NCI-H1048 (cell line): ENCODE data around the gene DGKQ.

Experiments used
- DNase-seq: peaks from one replicate; lab custom pipeline; 2025; lab: John Stamatoyannopoulos, UW

DGKQ gene

GRCh38 chr4:973431-974397 is at the start of gene DGKQ:
Gene DGKQ, minus strand, starts transcription at chr4:973569. Its CDS starts 87 bp downstream, at chr4:973482.
- DNase-seq, result peak; percentile 54

- no peak for DNase-seq
Observed at GRCh38 chr4:1022739-1023066, 49.3 kb upstream of the DGKQ start.

DNA sequence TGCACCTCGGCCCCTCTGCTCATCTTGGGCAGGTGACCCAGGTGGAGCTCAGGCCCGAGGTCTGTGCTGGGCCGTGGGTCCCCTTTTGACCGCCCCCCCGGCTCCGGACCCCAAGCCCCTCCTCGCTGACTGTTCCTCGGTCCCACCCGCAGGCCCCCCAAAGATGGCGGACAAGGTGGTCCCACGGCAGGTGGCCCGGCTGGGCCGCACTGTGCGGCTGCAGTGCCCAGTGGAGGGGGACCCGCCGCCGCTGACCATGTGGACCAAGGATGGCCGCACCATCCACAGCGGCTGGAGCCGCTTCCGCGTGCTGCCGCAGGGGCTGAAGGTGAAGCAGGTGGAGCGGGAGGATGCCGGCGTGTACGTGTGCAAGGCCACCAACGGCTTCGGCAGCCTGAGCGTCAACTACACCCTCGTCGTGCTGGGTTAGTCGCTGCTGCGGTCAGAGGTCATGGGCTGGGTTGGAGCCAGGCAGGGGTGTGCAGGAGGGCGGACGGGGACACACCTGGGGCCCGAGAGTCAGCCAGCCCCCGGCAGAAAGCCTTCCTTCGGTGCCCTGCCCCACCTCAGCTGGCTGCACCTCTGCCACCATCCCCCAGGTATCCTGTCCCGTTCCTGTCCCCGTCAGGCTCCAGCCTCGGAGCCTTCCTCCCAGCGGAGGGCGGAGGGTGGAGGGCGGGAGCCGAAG is 48.8 kb upstream of the DGKQ start:
- no peak for DNase-seq

DNA sequence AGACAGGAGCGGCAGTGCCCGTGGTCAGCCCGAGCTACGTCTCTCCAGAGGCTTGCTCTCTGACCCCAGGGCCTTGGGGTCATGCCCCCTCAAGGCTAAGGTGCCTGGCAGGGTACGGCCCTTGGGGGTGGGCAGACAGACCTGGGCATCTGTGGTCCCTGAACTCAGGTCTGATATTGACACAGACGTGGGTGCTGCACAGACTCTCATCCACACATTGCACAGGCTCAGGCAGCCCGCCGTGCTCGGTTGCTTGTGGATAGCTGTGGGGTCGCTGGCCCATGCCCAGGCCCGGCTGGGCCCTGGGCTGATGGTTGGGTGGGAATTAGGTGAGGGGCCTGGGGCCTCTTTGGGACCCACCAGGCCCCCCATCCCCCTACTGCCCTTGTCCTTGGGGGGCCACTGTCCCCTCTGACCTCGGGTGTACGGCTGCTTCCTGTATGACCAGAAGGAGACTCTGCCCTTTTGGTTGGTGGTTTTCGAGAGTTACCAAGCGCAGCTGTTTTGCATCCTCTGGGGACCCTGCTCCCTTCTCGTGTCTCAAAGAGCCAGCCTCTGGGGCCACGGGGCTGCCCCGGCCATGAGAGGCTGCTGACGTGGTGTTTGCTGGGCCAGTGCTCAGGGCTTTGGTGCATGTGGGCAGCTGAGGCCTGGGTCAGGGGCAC is 48.1 kb upstream of the DGKQ start:
- DNase-seq, result no peak

GRCh38 chr4:1019729-1020470 is 46.5 kb upstream of the DGKQ start:
- DNase-seq, result no peak

GRCh38 chr4:1019320-1019719 is 46.0 kb upstream of the DGKQ start:
- no peak for DNase-seq

DNA sequence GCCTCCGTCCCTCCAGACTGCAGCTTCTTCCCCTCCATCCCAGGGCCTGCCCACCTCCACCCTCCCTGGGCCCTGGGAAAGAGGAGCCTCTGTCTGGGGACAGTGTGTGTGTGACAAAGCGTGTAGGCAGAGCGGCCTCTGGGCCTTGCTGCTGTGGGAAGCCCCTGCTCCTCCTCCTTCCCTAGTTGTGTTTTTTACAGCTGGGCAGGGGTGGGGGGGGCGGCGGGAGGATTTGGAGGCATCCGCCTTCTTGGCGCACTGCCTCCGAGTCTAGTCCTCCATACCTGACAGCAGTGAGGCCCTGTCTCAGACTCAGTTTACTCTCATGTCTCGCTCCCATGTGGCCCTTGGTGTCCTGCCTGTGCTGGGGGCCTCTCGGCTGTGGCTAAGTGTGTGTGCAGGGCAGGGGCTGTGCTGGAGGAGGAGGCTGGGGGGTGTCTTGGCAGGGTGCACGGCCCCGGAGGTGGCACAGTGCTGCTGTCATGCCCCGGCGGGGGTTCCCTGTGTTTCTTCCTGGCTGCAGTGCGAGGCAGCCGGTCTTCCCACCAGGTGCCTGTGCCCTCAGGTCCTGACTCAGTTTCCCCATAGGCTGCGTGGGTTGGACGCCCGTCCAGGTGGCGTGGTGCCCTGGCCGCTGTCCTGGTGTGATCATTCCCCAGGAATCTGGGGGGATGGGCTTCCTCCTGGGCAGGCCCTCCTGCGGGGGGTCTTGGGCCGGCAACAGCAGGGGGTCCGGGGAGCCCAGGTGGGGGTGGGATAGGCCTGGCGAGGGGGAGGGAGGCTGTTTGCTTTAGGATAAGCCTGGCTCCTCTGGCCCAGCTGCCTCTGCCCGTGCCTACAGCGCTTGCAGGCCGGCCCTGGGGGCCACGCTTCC is 45.0 kb upstream of the DGKQ start:
- no peak for DNase-seq

DNA sequence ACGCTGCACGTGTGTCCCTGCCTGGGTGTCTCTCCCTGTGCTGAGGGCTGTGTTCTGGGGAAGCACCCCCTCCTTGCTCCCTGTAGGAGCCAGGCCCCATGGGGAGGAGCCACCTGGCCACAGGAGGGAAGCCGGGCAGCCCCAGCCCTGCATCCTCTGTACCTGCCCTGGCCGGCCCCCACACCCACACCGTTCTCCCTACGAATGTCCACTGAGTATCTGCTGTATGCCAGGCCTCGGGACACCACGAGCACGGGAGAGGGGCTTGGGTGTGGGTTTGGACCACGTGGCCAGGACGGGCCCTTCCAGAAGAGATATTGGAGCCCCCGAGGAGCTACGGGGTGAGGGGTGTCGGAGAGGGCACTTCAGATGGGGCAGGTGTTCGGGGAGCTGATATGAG is 44.3 kb upstream of the DGKQ start:
- DNase-seq, result no peak

- no peak for DNase-seq
Observed at GRCh38 chr4:1017211-1017610, 43.8 kb upstream of the DGKQ start.

DNA sequence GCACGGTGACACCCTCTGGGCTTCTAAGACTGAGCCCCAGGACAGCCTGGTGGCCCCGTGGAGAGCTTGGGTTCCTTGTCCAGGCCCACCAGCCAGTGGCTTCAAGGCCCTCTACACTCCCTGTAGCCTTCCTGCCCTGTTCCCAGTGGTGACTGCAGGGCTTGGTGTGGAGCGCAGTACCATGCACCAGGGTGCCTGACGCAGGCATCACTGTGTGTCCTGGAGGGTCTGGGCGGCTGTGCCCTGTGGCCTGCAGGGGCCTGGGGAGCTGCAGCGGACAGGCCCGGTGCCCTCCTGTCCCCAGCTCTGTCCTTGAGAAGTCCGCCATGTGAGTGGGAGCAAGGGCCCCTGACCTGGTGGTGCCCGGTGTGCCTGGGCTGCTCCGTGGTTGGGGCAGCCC is 42.4 kb upstream of the DGKQ start:
- DNase-seq, result no peak

DNA sequence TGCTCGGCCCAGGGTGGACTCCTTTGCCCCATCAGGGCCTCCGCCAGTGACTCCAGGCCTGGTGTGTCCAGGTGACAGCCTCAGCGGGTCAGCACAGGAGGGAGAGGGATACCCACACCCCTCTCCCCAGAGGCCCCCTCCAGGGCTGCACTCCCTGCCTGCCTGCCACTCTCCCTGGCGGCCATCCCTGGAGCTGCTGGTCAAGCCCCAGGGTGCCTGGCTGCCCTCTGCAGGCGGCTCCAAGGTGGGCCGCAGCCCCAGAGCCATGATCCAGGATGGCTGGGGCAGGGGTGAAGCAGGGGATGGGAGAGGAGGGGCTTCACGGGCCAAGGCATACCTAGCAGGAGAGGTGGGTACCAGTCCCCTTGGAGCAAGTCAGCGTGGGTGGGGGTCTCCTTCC is 41.8 kb upstream of the DGKQ start:
- no peak for DNase-seq

GRCh38 chr4:1014291-1015167 is 41.2 kb upstream of the DGKQ start:
- no peak for DNase-seq

- DNase-seq, result no peak
Observed at GRCh38 chr4:1013225-1014073, 40.1 kb upstream of the DGKQ start.

DNA sequence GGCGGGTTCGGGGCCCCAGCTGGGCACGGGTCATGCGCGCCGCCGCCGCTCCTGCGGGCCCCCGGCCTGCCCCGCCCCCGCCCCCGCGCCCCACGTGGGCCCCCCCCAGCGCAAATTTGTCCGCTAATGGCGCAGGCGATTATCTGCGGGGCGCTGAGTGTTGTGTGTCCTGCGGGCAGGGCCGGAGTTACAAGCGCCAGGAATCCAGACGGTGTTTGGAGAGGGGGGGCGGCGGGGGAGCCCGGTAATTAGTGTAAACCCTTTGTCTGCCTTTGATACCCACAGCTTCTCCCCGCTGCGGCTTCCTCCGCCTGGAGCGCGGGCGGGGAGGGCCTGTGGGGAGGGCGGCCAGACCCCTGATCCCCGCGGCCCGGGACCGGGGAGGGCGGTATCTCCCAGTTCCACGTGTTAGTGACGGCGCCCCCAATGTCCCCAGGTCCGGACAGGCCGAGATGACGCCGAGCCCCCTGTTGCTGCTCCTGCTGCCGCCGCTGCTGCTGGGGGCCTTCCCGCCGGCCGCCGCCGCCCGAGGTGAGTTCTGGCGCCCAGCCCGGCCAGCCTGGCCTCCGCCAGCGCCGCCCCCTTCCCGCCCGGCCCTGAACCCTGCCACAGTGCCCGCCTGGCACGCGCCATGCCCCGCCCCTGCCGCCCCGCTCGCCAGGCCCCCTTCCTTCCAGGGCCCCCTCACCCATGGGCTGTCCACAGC is 38.8 kb upstream of the DGKQ start:
- DNase-seq, result no peak

DNA sequence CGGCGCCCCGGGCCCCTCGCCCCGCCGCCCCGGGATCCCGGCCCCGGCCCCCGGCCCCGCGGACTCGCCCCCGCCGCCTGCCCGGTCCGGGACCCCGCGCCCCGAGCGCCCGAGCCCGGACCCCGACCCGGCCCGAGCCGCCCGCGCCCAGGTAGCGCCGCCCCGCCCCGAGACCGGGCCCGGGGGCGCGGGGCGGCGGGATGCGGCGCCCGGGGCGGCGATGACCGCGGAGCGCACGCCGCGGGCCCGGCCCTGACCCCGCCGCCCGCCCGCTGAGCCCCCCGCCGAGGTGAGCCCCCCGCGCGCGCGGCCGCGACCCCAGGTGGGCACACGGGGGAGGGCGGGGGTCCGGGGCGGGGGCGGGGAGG is 38.3 kb upstream of the DGKQ start:
- no peak for DNase-seq

DNA sequence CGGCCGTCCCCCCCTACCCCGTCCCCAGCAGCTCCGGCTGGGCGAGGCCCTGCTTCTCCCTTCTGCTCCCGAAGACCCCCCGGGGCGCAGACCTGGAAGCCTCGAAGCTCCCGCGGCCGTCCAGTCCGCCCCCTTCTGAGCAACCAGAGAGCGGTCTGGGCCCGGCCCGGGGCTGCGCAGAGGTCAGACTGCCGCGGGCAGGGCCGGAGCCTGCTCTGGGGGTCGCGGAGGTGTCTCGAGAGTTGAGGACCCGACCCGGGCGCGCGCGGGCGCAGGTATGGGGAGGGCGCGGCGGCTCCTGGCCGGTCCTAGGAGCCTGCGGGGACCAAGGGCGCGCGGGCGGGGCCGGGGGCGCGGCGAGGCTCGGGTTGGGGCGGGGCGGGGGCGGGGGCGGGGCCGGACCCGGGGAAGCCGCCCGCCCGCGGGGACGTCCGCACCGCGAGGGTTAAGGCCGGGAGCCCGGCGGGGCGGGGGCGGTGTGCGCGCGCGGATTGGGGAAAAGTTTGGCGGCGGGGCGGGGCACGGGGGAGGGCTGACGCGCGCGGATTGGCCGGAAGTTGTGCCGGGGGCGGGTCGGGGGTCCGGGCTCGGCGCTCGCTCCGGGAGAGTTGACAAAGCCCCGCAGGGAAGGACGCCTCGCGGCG is 37.8 kb upstream of the DGKQ start, which contains the start of gene FGFRL1:
Gene FGFRL1, plus strand, starts transcription at position 605 of the 644 bp plus-strand sequence. CDS start 860 bp downstream, outside the sequence.
- DNase-seq, result peak; percentile 80

DNA sequence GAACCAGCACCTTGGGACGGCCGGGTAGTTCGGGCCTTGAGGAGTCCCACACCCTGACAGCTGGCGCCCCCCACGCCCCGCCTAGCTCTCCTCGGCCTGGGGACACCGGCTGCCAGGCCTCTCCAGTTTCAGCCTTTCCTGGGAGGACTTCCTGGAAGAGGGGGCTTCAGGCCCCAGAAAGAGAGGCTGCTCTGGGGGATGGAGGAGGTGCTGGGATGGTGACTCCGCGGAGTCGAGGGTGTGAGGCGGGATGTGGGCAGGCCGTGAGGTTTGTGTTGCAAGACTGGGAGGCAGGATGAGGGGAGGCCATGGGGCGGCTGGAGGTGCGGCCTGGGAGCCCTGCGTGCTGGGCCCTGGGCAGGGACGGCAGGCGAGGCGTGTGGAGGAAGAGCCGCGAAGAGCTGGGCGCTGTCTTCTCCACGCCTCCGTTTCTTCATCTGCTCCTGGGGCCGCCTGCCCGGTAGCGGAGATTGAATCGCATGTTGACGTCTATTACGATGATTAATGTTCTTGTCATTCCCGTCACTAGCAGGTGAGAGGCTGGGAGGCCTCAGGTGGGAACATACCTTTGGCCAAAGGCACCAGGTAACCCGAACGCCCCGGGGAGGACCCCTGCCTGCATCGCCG is 37.1 kb upstream of the DGKQ start:
- DNase-seq, result no peak
